Measurements from ENCODE around the gene FOXD3. TPM values are rescaled to one million over a fixed set of nuclear protein-coding genes. Genes with fewer than 3 reads are reported as not detected.

Gene FOXD3
- total RNA-seq, 1 experiment from 2014 or later = 0.80 TPM

GRCh38 chr1:63329621-63330330 is 7.4 kb downstream of the FOXD3 start:
- H3K4me1 ChIP-seq (ENCODE audit: control insufficient read depth, insufficient read depth, low read length) = no peaks in the 10 kb centered on the region
- H3K9me3 ChIP-seq (ENCODE audit: control insufficient read depth, insufficient read depth, low read depth, low read length) = no peaks in the 10 kb centered on the region
- DNase-seq (ENCODE audit: low read depth, low spot score) (no peak), ATAC-seq (no peak)
- H3K27ac ChIP-seq (ENCODE audit: low read length) = no peak overlapping the region
- no peak for TF ChIP-seq SIN3A (IDR thresholded peaks at IDR 0.05; ENCODE audit: borderline replicate concordance, insufficient read depth, low read depth, low read length)
- TF ChIP-seq, protein P1, sequence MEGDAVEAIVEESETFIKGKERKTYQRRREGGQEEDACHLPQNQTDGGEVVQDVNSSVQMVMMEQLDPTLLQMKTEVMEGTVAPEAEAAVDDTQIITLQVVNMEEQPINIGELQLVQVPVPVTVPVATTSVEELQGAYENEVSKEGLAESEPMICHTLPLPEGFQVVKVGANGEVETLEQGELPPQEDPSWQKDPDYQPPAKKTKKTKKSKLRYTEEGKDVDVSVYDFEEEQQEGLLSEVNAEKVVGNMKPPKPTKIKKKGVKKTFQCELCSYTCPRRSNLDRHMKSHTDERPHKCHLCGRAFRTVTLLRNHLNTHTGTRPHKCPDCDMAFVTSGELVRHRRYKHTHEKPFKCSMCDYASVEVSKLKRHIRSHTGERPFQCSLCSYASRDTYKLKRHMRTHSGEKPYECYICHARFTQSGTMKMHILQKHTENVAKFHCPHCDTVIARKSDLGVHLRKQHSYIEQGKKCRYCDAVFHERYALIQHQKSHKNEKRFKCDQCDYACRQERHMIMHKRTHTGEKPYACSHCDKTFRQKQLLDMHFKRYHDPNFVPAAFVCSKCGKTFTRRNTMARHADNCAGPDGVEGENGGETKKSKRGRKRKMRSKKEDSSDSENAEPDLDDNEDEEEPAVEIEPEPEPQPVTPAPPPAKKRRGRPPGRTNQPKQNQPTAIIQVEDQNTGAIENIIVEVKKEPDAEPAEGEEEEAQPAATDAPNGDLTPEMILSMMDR (IDR thresholded peaks at IDR 0.05) = no peak
- no peak for TF ChIP-seq REST (IDR thresholded peaks at IDR 0.05; ENCODE audit: insufficient read depth in 1 of 2, low read depth in 2 of 2, low read length in 1 of 2)
- TF ChIP-seq TCF7L2 (IDR thresholded peaks at IDR 0.05; ENCODE audit: low read depth, low read length) = no peak
- TF ChIP-seq POLR2AphosphoS5 (IDR thresholded peaks at IDR 0.05; ENCODE audit: low read depth, low read length) = no peak
- no peaks in the 10 kb centered on the region for H3K36me3 ChIP-seq (ENCODE audit: control insufficient read depth, insufficient read depth, low read length)
- CTCF ChIA-PET = no interaction called here
- in situ Hi-C loops (cut with HindIII; ENCODE audit: low pct_unique_long_range_greater_than_20kb, low sequenced_read_pairs) = no loop called here
- no peak overlapping the region for H3K4me3 ChIP-seq (ENCODE audit: low read depth in 2 of 2, low read length in 2 of 2)
- intact Hi-C loops (cut with micrococcal nuclease; ENCODE audit: unreplicated experiment) = loop anchor here (5.0 kb wide), 3 partner anchors 113 to 208 kb away; partner anchors contain the start of genes EFCAB7 and ITGB3BP
- H3K27me3 ChIP-seq (ENCODE audit: control insufficient read depth, insufficient read depth, low read length) = peaks cover 16% of the 10 kb centered on the region
- POLR2A ChIA-PET = no interaction called here
- BruUV-seq (replicated peaks) = no TSS peak

DNA sequence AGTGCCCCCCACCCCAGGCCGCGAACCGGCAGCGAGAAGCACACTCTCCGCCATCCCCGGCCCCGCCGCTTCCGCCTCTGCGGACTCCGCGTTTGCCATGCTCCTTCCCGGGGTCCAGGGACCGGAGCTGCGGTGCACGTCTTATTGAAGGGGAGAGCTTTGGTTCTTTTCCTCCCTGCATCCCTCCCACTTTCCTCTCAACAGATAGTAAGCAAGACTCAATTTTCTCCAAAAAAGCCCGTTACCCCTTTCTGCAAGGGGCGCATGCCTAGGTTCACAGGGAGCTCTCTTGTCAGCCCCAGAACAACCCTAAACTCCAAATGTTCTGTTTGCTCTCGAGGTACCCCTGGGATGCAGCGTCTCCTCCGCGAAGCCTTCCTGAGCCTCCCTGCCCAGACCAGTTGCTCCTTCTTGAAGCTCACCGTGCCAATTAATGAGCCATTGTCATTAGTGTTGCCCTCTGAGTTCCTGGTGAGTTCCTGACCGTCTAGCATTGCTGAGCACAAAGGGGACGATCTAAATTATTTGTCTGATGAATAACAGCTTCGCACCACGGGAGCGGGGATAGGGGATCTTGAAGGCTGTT is 8.1 kb downstream of the FOXD3 start:
- no peak overlapping the region for H3K27ac ChIP-seq (ENCODE audit: low read length)
- no TSS peak for BruUV-seq (replicated peaks)
- no peaks in the 10 kb centered on the region for H3K36me3 ChIP-seq (ENCODE audit: control insufficient read depth, insufficient read depth, low read length)
- no peaks in the 10 kb centered on the region for H3K9me3 ChIP-seq (ENCODE audit: control insufficient read depth, insufficient read depth, low read depth, low read length)
- peaks cover 16% of the 10 kb centered on the region for H3K27me3 ChIP-seq (ENCODE audit: control insufficient read depth, insufficient read depth, low read length)
- no peak for TF ChIP-seq TCF7L2 (IDR thresholded peaks at IDR 0.05; ENCODE audit: low read depth, low read length)
- TF ChIP-seq SIN3A (IDR thresholded peaks at IDR 0.05; ENCODE audit: borderline replicate concordance, insufficient read depth, low read depth, low read length) = no peak
- TF ChIP-seq, protein P1 (IDR thresholded peaks at IDR 0.05) = no peak
- no peak for TF ChIP-seq REST (IDR thresholded peaks at IDR 0.05; ENCODE audit: insufficient read depth in 1 of 2, low read depth in 2 of 2, low read length in 1 of 2)
- no peak for TF ChIP-seq POLR2AphosphoS5 (IDR thresholded peaks at IDR 0.05; ENCODE audit: low read depth, low read length)
- H3K4me1 ChIP-seq (ENCODE audit: control insufficient read depth, insufficient read depth, low read length) = no peaks in the 10 kb centered on the region
- ATAC-seq (no peak), DNase-seq (ENCODE audit: low read depth, low spot score) (no peak)
- in situ Hi-C loops (cut with HindIII; ENCODE audit: low pct_unique_long_range_greater_than_20kb, low sequenced_read_pairs) (no loop called here), intact Hi-C loops (cut with micrococcal nuclease; ENCODE audit: unreplicated experiment) (no loop called here)
- no peak overlapping the region for H3K4me3 ChIP-seq (ENCODE audit: low read depth in 2 of 2, low read length in 2 of 2)
- ChIA-PET POLR2A (no interaction called here), CTCF (no interaction called here)
